Osteoblast (primary cell): ENCODE data around the gene AMN. TPM values are rescaled to one million over a fixed set of nuclear protein-coding genes. Genes with fewer than 3 reads are reported as not detected.
"Not testable (repeated sequence)": the region's sequence is repeated elsewhere in the genome, so short reads cannot be mapped to it uniquely, and the experiment has no call there.

Source experiments
- DNase-seq: peaks from one replicate; pipeline ENCODE4 v3.0.0; 2011; ENCODE audit warnings: low spot score, mixed read lengths; ENCODE audit not compliant: insufficient read length; ENCODE audit errors: missing footprints
- H2AFZ ChIP-seq: 2 replicates; pipeline ENCODE4 v1.6.0; 2011; ENCODE audit warnings: mild to moderate bottlenecking, low read length
- H3K27ac ChIP-seq: 2 replicates; pipeline ENCODE4 v1.5.1; 2011; ENCODE audit warnings: mild to moderate bottlenecking, low read depth, low read length, moderate library complexity
- H3K27me3 ChIP-seq: 2 replicates; pipeline ENCODE4 v1.6.0; 2012; ENCODE audit warnings: mild to moderate bottlenecking, control low read depth, inconsistent platforms, low read length, moderate library complexity; ENCODE audit not compliant: insufficient read depth
- H3K36me3 ChIP-seq: 2 replicates; pipeline ENCODE4 v1.5.1; 2011; ENCODE audit warnings: mild to moderate bottlenecking, low read length, control low read depth, moderate library complexity; ENCODE audit not compliant: insufficient read depth
- H3K4me1 ChIP-seq: 2 replicates; pipeline ENCODE4 v1.5.1; 2011; ENCODE audit warnings: mild to moderate bottlenecking, low read length, control low read depth, moderate library complexity; ENCODE audit not compliant: insufficient read depth
- H3K4me2 ChIP-seq: 2 replicates; pipeline ENCODE4 v1.6.0; 2011; ENCODE audit warnings: mild to moderate bottlenecking, low read length; ENCODE audit not compliant: insufficient read depth
- H3K4me3 ChIP-seq: fragments of 200-600 bp; sonication (generic); 3 replicates; pipeline ENCODE4 v1.5.1; 2012; ENCODE audit warnings: mild to moderate bottlenecking, low read length, inconsistent platforms; ENCODE audit not compliant: insufficient read depth
- H3K79me2 ChIP-seq: 2 replicates; pipeline ENCODE4 v1.6.0; 2012; ENCODE audit warnings: mild to moderate bottlenecking, low read length, control low read depth, inconsistent platforms; ENCODE audit not compliant: insufficient read depth
- H3K9me3 ChIP-seq: 2 replicates; pipeline ENCODE4 v1.5.1; 2011; ENCODE audit warnings: low read depth, low read length, control low read depth
- H4K20me1 ChIP-seq: 2 replicates; pipeline ENCODE4 v1.6.0; 2012; ENCODE audit warnings: mild to moderate bottlenecking, low read length, control low read depth; ENCODE audit not compliant: insufficient read depth
- CTCF ChIP-seq: IDR thresholded peaks from 2 replicates; pipeline ENCODE4 v1.5.1; 2011; ENCODE audit warnings: mild to moderate bottlenecking, low read depth, low read length, moderate library complexity; ENCODE audit errors: extremely low read depth
- total RNA-seq: library from RNA; depleted of rRNA; stranded (reverse); fragments of >200 nt; gene quantifications from 2 replicates; pipeline ENCODE4 v1.2.3, GENCODE V29; 2012

Gene AMN
- total RNA-seq, 1 donor, result under 0.01 TPM

- Histone ChIP-seq H3K4me1 (peaks cover 17% of the 10 kb centered on the region), H2AFZ (no peak overlapping the region), H3K27me3 (no peaks in the 10 kb centered on the region), H4K20me1 (peaks cover 6% of the 10 kb centered on the region), H3K36me3 (peaks cover 23% of the 10 kb centered on the region), H3K9me3 (no peaks in the 10 kb centered on the region), H3K4me2 (no peak overlapping the region), H3K4me3 (no peak overlapping the region), H3K79me2 (no peaks in the 10 kb centered on the region), H3K27ac (no peak overlapping the region)
- DNase-seq, result peak; percentile 22
- no peak for TF ChIP-seq CTCF
Observed at GRCh38 chr14:102891111-102891510, 31.4 kb upstream of the AMN start.

DNA sequence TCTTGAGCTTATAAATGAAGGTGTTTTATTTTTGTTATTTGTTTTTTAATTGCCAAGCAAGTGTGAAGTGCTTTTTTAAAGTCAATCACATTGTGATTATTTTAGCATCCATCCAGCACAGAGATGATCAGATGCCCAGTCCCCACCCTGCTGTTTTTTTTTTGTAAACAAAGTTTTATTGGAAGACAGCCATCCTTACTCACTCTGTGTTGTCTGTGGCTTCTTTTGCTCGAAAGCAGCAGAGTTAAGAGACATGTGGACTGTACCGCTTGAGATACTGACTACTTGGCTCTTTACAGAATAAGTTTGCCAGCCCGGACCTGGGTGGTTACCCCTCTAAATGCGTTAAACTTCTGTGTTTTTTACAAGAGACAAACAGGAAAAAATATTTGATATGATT, 30.9 kb upstream of the AMN start:
- Histone ChIP-seq H3K4me1 (peaks cover 17% of the 10 kb centered on the region), H3K79me2 (no peaks in the 10 kb centered on the region), H3K27ac (no peak overlapping the region), H3K36me3 (peaks cover 21% of the 10 kb centered on the region), H3K4me2 (no peak overlapping the region), H3K4me3 (no peak overlapping the region), H3K9me3 (no peaks in the 10 kb centered on the region), H4K20me1 (peaks cover 6% of the 10 kb centered on the region), H2AFZ (no peak overlapping the region), H3K27me3 (no peaks in the 10 kb centered on the region)
- peak; percentile 92 for DNase-seq
- no peak for TF ChIP-seq CTCF

- no peak for DNase-seq
- Histone ChIP-seq H4K20me1 (peaks cover 6% of the 10 kb centered on the region), H3K27ac (no peak overlapping the region), H3K36me3 (peaks cover 22% of the 10 kb centered on the region), H3K27me3 (no peaks in the 10 kb centered on the region), H3K9me3 (no peaks in the 10 kb centered on the region), H3K4me2 (no peak overlapping the region), H3K4me1 (peaks cover 17% of the 10 kb centered on the region), H3K4me3 (no peak overlapping the region), H2AFZ (no peak overlapping the region), H3K79me2 (no peaks in the 10 kb centered on the region)
- no peak for TF ChIP-seq CTCF
Observed at GRCh38 chr14:102892651-102893050, 29.8 kb upstream of the AMN start.

- Histone ChIP-seq H2AFZ (no peak overlapping the region), H3K4me2 (peak overlapping the region; percentile 58), H3K27ac (peak overlapping the region; percentile 47)
Observed at GRCh38 chr14:102893452-102893851, 29.0 kb upstream of the AMN start.

DNA sequence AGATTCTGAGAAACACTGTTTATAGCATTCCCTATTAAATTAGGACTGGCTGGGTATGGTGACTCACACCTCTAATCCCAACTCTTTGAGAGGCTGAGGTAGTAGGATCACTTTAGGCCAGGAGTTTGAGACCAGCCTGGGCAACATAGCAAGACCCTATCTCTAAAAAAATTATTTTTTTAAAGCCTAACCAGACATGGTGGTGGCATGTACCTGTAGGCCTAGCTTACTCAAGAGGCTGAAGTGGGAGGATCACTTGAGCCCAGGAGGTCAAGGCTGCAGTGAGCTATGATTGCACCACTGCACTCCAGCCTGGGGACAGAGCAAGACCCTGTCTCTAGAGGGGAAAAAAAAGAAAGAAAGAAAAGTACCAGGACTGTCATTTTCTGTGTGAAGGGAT, 25.7 kb upstream of the AMN start:
- H3K27ac ChIP-seq, H3K27me3 ChIP-seq, DNase-seq, H3K4me3 ChIP-seq, H3K79me2 ChIP-seq, H3K9me3 ChIP-seq, H2AFZ ChIP-seq, H3K4me2 ChIP-seq, H4K20me1 ChIP-seq: not testable (repeated sequence)
- peaks cover 26% of the 10 kb centered on the region for H3K36me3 ChIP-seq
- peaks cover 14% of the 10 kb centered on the region for H3K4me1 ChIP-seq

More at GRCh38 chr14:102893452-102893851, 29.0 kb upstream of the AMN start:
- no peak for TF ChIP-seq CTCF
- H3K79me2 ChIP-seq, result no peaks in the 10 kb centered on the region
- H4K20me1 ChIP-seq, result peaks cover 6% of the 10 kb centered on the region
- peaks cover 19% of the 10 kb centered on the region for H3K36me3 ChIP-seq
- H3K27me3 ChIP-seq, result no peaks in the 10 kb centered on the region
- peak; percentile 95 for DNase-seq
- peaks cover 17% of the 10 kb centered on the region for H3K4me1 ChIP-seq
- H3K4me3 ChIP-seq, result no peak overlapping the region
- H3K9me3 ChIP-seq, result no peaks in the 10 kb centered on the region
